CD14-positive monocyte (primary cell): ENCODE measurements around the gene ZNF239. TPM values are rescaled to one million over a fixed set of nuclear protein-coding genes. Genes with fewer than 3 reads are reported as not detected.

Experiments used
- DNase-seq, 3 donors: peaks; one replicate each; pipeline ENCODE4 v3.0.0-alpha.2; 2011 to 2022
- H2AFZ ChIP-seq: 2 replicates; pipeline ENCODE4 v1.6.0; 2012; ENCODE audit warnings: mild to moderate bottlenecking, low read depth, low read length, inconsistent platforms; ENCODE audit not compliant: insufficient read depth, poor library complexity, severe bottlenecking
- H3K27ac ChIP-seq, 2 donors: 1 replicate in 1 of 2; 2 replicates in 1 of 2; pipeline ENCODE4 v1.5.1; 2012 to 2013; ENCODE audit warnings: low read length in 2 of 2, control low read depth in 1 of 2, inconsistent platforms in 1 of 2, low read depth in 1 of 2, mild to moderate bottlenecking in 1 of 2
- H3K27me3 ChIP-seq, 2 donors: one replicate each; pipeline versions ENCODE4 v1.6.0 to v1.6.1; 2011 to 2013; ENCODE audit warnings: low read length in 2 of 2; ENCODE audit not compliant: control insufficient read depth in 2 of 2, insufficient read depth in 2 of 2
- H3K36me3 ChIP-seq, 2 donors: replicated peaks in 1 of 2; 1 replicate in 1 of 2; 2 replicates in 1 of 2; pipeline versions ENCODE4 v1.5.1 to v1.6.1; 2012 to 2013; ENCODE audit warnings: low read length in 2 of 2, control low read depth in 1 of 2, inconsistent platforms in 1 of 2, mild to moderate bottlenecking in 1 of 2; ENCODE audit not compliant: insufficient read depth in 2 of 2, control insufficient read depth in 1 of 2
- H3K4me1 ChIP-seq, 2 donors: 1 replicate in 1 of 2; 2 replicates in 1 of 2; pipeline versions ENCODE4 v1.5.1 to v1.6.1; 2012 to 2013; ENCODE audit warnings: low read length in 2 of 2, control low read depth in 1 of 2, inconsistent platforms in 1 of 2, mild to moderate bottlenecking in 1 of 2, moderate library complexity in 1 of 2; ENCODE audit not compliant: insufficient read depth in 2 of 2, control insufficient read depth in 1 of 2
- H3K4me2 ChIP-seq: replicated peaks from 2 replicates; pipeline ENCODE3; 2012; ENCODE audit warnings: low read length, moderate library complexity, mild to moderate bottlenecking; ENCODE audit not compliant: poor library complexity, severe bottlenecking; ENCODE audit errors: extremely low read depth
- H3K4me3 ChIP-seq, 3 experiments: fragments of 200-600 bp in 1 of 3; sonication (generic) in 1 of 3; replicated peaks in 1 of 3; 1 replicate in 2 of 3; 2 replicates in 1 of 3; pipeline ENCODE4 v1.5.1; 2011 to 2013; ENCODE audit warnings: low read length in 3 of 3, mild to moderate bottlenecking in 3 of 3, control low read depth in 2 of 3, low read depth in 2 of 3, inconsistent platforms in 1 of 3, moderate library complexity in 1 of 3
- H3K79me2 ChIP-seq: 2 replicates; pipeline ENCODE4 v1.6.0; 2012; ENCODE audit warnings: mild to moderate bottlenecking, control low read depth, inconsistent platforms, low read length, moderate library complexity; ENCODE audit not compliant: insufficient read depth
- H3K9ac ChIP-seq: 2 replicates; pipeline ENCODE4 v1.6.0; 2017; ENCODE audit warnings: low read length, mild to moderate bottlenecking; ENCODE audit not compliant: insufficient read depth, poor library complexity, severe bottlenecking
- H3K9me3 ChIP-seq, 2 donors: replicated peaks in 1 of 2; 1 replicate in 1 of 2; 2 replicates in 1 of 2; pipeline versions ENCODE4 v1.5.1 to v1.6.1; 2012 to 2013; ENCODE audit warnings: low read length in 2 of 2, control low read depth in 1 of 2; ENCODE audit not compliant: control insufficient read depth in 1 of 2, insufficient read depth in 1 of 2
- H4K20me1 ChIP-seq: 2 replicates; pipeline ENCODE4 v1.6.0; 2012; ENCODE audit warnings: mild to moderate bottlenecking, low read length, control low read depth, moderate library complexity; ENCODE audit not compliant: insufficient read depth
- H3K27ac Mint-ChIP-seq, 7 donors: one replicate each; pipeline ENCODE4 v1.8.0; 2020; ENCODE audit warnings: mild to moderate bottlenecking in 7 of 7, mixed read lengths in 7 of 7, moderate library complexity in 6 of 7, inconsistent platforms in 2 of 7
- H3K27me3 Mint-ChIP-seq, 3 donors: one replicate each; pipeline ENCODE4 v1.8.0; 2021 to 2022; ENCODE audit warnings: low read depth in 3 of 3, mild to moderate bottlenecking in 3 of 3, mixed read lengths in 3 of 3, moderate library complexity in 3 of 3, inconsistent platforms in 1 of 3
- H3K36me3 Mint-ChIP-seq, 2 donors: one replicate each; pipeline ENCODE4 v1.8.0; 2020; ENCODE audit warnings: mixed read lengths in 2 of 2, inconsistent platforms in 1 of 2, mild to moderate bottlenecking in 1 of 2
- H3K4me1 Mint-ChIP-seq: one replicate; pipeline ENCODE4 v1.8.0; 2020; ENCODE audit warnings: mild to moderate bottlenecking, mixed read lengths
- H3K4me3 Mint-ChIP-seq, 2 donors: one replicate each; pipeline ENCODE4 v1.8.0; 2020; ENCODE audit warnings: mild to moderate bottlenecking in 2 of 2, mixed read lengths in 2 of 2, moderate library complexity in 1 of 2
- H3K9me3 Mint-ChIP-seq, 7 donors: one replicate each; pipeline ENCODE4 v1.8.0; 2020 to 2022; ENCODE audit warnings: mixed read lengths in 7 of 7, mild to moderate bottlenecking in 6 of 7, moderate library complexity in 6 of 7, inconsistent platforms in 2 of 7
- CTCF ChIP-seq: fragments of 200-600 bp; IDR thresholded peaks from one replicate; pipeline ENCODE4 v1.8.0; 2022; ENCODE audit warnings: antibody characterized with exemption, mild to moderate bottlenecking
- WGBS: methylation state at CpG from one replicate; pipeline ENCODE4 v1.1.5; 2013; ENCODE audit warnings: missing lambda C conversion rate; ENCODE audit not compliant: insufficient coverage; 5-methylcytosine and 5-hydroxymethylcytosine counted together
- intact Hi-C, 2 donors: fragments of 100-400 bp; cut with micrococcal nuclease; formaldehyde crosslinking; loops; one replicate each; pipeline versions ENCODE4 v1.15.0 to v1.15.1; 2023
- polyA plus RNA-seq, 3 donors: library from polyadenylated mRNA; depleted of rRNA in 1 of 3; unstranded in 2 of 3; stranded (reverse) in 1 of 3; fragments of 300-500 nt in 2 of 3; fragments of >200 nt in 1 of 3; fragmentation: Illumina TruSeq in 2 of 3; gene quantifications; 1 replicate in 2 of 3; 2 replicates in 1 of 3; pipeline ENCODE4 v1.2.3, GENCODE V29; 2012 to 2021

The ZNF239 gene
- polyA plus RNA-seq, 3 donors = 0.07 TPM; not detected in 2

- Mint-ChIP-seq H3K27ac (no peak overlapping the region), H3K4me1 (no peaks in the 10 kb centered on the region), H3K9me3 (peaks cover 2 to 20% (median 13%) of the 10 kb centered on the region in 7 donors), H3K4me3 (no peak overlapping the region), H3K36me3 (no peaks in the 10 kb centered on the region), H3K27me3 (peaks cover 0 to 4% (median 2%) of the 10 kb centered on the region in 3 donors)
- Histone ChIP-seq H3K9me3 (peaks cover 0 to 5% of the 10 kb centered on the region in 2 donors), H3K36me3 (no peaks in the 10 kb centered on the region), H3K79me2 (no peaks in the 10 kb centered on the region), H2AFZ (no peak overlapping the region), H3K9ac (no peak overlapping the region), H3K4me3 (no peak overlapping the region), H4K20me1 (no peaks in the 10 kb centered on the region), H3K4me2 (no peak overlapping the region), H3K4me1 (no peaks in the 10 kb centered on the region), H3K27me3 (no peaks in the 10 kb centered on the region), H3K27ac (no peak overlapping the region)
- WGBS = 96% methylated on average over 2 of the region's 4 CpGs
- intact Hi-C loops = no loop called here
- TF ChIP-seq CTCF = no peak
- no peak for DNase-seq
Observed at GRCh38 chr10:43584051-43584450, 9.6 kb upstream of the ZNF239 start.

GRCh38 chr10:43576580-43576979 lies 2.2 kb upstream of the ZNF239 start:
- peaks cover 2 to 4% of the 10 kb centered on the region in 2 donors for H3K36me3 Mint-ChIP-seq
- no peak overlapping the region for H3K27ac ChIP-seq
- H3K27me3 ChIP-seq = peaks cover 0 to 9% of the 10 kb centered on the region in 2 donors
- H4K20me1 ChIP-seq = no peaks in the 10 kb centered on the region
- H3K27me3 Mint-ChIP-seq = peaks cover 10 to 22% (median 17%) of the 10 kb centered on the region in 3 donors
- 100% methylated on average over 2 of the region's 5 CpGs for WGBS
- H3K4me3 Mint-ChIP-seq = no peak overlapping the region
- no peak overlapping the region for H3K27ac Mint-ChIP-seq
- no peak overlapping the region for H3K4me3 ChIP-seq
- H3K9me3 Mint-ChIP-seq = peaks cover 19 to 56% (median 43%) of the 10 kb centered on the region in 7 donors
- no peak for DNase-seq
- intact Hi-C loops = no loop called here
- no peak overlapping the region for H2AFZ ChIP-seq
- H3K36me3 ChIP-seq = no peaks in the 10 kb centered on the region
- TF ChIP-seq CTCF = no peak
- peaks cover 9 to 13% of the 10 kb centered on the region in 2 donors for H3K4me1 ChIP-seq
- H3K4me2 ChIP-seq = no peak overlapping the region
- H3K9ac ChIP-seq = no peak overlapping the region
- no peaks in the 10 kb centered on the region for H3K79me2 ChIP-seq
- peaks cover 17 to 27% of the 10 kb centered on the region in 2 donors for H3K9me3 ChIP-seq
- peaks cover 11% of the 10 kb centered on the region for H3K4me1 Mint-ChIP-seq
